Measurements from ENCODE around the gene WSCD2.

Gene WSCD2

GRCh38 chr12:108287227-108287626, 158.1 kb downstream of the WSCD2 start:
- TF ChIP-seq SPI1 (IDR thresholded peaks at IDR 0.05; ENCODE audit: borderline replicate concordance, low read depth) (no peak), POLR2AphosphoS5 (IDR thresholded peaks at IDR 0.05; ENCODE audit: low read depth) (no peak), GABPA (IDR thresholded peaks at IDR 0.05; ENCODE audit: low read depth) (no peak)
- TF ChIP-seq, protein P1, sequence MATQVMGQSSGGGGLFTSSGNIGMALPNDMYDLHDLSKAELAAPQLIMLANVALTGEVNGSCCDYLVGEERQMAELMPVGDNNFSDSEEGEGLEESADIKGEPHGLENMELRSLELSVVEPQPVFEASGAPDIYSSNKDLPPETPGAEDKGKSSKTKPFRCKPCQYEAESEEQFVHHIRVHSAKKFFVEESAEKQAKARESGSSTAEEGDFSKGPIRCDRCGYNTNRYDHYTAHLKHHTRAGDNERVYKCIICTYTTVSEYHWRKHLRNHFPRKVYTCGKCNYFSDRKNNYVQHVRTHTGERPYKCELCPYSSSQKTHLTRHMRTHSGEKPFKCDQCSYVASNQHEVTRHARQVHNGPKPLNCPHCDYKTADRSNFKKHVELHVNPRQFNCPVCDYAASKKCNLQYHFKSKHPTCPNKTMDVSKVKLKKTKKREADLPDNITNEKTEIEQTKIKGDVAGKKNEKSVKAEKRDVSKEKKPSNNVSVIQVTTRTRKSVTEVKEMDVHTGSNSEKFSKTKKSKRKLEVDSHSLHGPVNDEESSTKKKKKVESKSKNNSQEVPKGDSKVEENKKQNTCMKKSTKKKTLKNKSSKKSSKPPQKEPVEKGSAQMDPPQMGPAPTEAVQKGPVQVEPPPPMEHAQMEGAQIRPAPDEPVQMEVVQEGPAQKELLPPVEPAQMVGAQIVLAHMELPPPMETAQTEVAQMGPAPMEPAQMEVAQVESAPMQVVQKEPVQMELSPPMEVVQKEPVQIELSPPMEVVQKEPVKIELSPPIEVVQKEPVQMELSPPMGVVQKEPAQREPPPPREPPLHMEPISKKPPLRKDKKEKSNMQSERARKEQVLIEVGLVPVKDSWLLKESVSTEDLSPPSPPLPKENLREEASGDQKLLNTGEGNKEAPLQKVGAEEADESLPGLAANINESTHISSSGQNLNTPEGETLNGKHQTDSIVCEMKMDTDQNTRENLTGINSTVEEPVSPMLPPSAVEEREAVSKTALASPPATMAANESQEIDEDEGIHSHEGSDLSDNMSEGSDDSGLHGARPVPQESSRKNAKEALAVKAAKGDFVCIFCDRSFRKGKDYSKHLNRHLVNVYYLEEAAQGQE (IDR thresholded peaks at IDR 0.05; ENCODE audit: insufficient replicate concordance, low read depth): no peak
- TF ChIP-seq, protein P2, sequence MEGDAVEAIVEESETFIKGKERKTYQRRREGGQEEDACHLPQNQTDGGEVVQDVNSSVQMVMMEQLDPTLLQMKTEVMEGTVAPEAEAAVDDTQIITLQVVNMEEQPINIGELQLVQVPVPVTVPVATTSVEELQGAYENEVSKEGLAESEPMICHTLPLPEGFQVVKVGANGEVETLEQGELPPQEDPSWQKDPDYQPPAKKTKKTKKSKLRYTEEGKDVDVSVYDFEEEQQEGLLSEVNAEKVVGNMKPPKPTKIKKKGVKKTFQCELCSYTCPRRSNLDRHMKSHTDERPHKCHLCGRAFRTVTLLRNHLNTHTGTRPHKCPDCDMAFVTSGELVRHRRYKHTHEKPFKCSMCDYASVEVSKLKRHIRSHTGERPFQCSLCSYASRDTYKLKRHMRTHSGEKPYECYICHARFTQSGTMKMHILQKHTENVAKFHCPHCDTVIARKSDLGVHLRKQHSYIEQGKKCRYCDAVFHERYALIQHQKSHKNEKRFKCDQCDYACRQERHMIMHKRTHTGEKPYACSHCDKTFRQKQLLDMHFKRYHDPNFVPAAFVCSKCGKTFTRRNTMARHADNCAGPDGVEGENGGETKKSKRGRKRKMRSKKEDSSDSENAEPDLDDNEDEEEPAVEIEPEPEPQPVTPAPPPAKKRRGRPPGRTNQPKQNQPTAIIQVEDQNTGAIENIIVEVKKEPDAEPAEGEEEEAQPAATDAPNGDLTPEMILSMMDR (IDR thresholded peaks at IDR 0.05; ENCODE audit: insufficient read depth, low read length): no peak
- no peak overlapping the region for H3K4me3 ChIP-seq (replicated peaks; ENCODE audit: insufficient read depth, low read length)
- no peak for DNase-seq (ENCODE audit: low read depth in 1 of 2, low spot score in 1 of 2)
- no peaks in the 10 kb centered on the region for H3K27me3 ChIP-seq (ENCODE audit: insufficient read depth, poor library complexity, severe bottlenecking)
- no peak overlapping the region for H3K27ac ChIP-seq (replicated peaks)

DNA sequence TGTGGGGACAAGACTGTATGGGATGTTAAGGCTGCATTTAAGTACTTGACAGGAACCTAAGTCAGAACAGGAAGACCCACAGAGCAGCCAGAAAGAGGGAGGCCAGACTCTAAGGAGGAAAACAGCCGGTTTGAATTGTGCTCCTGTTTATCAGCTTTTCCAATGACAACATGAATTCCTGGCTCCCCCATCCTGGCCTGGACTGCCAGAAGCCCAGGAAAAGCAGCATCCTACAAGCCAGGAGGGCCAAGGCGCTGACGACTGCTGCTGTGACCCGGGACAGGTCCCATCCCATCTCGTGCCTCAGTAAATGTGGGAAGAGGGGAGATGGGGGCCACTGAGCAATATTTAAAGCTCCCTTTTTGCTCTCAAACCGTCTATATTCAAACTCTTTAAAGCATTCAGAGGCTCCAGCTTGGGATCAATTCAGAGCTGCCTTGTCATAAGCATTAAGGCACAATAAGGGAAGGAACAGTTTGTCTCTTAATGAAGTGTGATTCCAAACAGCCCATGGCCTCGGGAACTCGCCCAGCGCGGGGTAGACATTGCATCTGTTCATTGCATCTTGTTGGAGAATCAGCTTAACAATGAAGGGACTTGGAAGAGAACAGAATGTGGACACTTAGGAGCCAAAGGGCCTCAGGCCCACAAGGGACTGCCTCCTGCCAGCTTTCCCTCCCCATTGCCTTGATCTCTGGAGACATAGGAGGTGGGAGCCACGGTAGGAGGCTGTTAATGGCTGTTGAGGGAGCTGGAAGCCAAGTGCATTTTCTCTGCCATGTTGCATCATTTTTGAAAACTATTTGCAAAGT, 160.5 kb downstream of the WSCD2 start:
- Histone ChIP-seq H3K4me3 (replicated peaks; ENCODE audit: insufficient read depth, low read length) (no peak overlapping the region), H3K27me3 (ENCODE audit: insufficient read depth, poor library complexity, severe bottlenecking) (no peaks in the 10 kb centered on the region), H3K27ac (replicated peaks) (no peak overlapping the region)
- no peak for DNase-seq (ENCODE audit: low read depth in 1 of 2, low spot score in 1 of 2)
- no peak for TF ChIP-seq SPI1 (IDR thresholded peaks at IDR 0.05; ENCODE audit: borderline replicate concordance, low read depth)

DNA sequence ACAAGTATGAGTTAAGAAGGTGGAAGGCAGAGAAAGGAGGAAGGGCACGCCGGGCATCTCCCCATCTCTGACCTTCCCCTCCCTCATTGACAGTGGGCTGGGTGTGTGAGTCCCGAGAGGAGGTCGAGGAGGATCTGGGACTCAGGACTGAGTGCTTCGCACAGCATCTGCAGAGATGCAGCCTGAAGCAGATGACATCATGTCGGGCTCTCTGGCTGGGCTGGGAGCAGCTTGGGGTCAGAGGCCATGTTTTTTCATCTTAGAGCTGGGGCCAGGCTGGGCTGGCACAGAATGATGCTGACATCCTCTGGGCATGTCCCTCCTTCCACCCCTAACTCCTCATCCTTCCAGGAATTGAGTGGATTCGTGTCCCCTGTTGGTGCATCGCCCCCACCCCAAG, 166.6 kb downstream of the WSCD2 start:
- H3K27me3 ChIP-seq (ENCODE audit: insufficient read depth, poor library complexity, severe bottlenecking): no peaks in the 10 kb centered on the region

More for the DNA sequence above, 166.6 kb downstream of the WSCD2 start:
- DNase-seq (ENCODE audit: low read depth in 1 of 2, low spot score in 1 of 2): no peak
- Histone ChIP-seq H3K4me3 (replicated peaks; ENCODE audit: insufficient read depth, low read length) (no peak overlapping the region), H3K27ac (replicated peaks) (no peak overlapping the region)
- TF ChIP-seq SPI1 (IDR thresholded peaks at IDR 0.05; ENCODE audit: borderline replicate concordance, low read depth) (no peak), GABPA (IDR thresholded peaks at IDR 0.05; ENCODE audit: low read depth) (no peak), POLR2AphosphoS5 (IDR thresholded peaks at IDR 0.05; ENCODE audit: low read depth) (no peak)
- TF ChIP-seq, protein P2 (IDR thresholded peaks at IDR 0.05; ENCODE audit: insufficient read depth, low read length): no peak
- TF ChIP-seq, protein P1 (IDR thresholded peaks at IDR 0.05; ENCODE audit: insufficient replicate concordance, low read depth): no peak

Data from HL-60 (cell line).